Liver (tissue), 9 donors: ENCODE results near the gene GPR32. TPM values are rescaled to one million over a fixed set of nuclear protein-coding genes. Genes with fewer than 3 reads are reported as not detected.
"Not testable (repeated sequence)": the region's sequence is repeated elsewhere in the genome, so short reads cannot be mapped to it uniquely, and the experiment has no call there.

Source experiments
- DNase-seq: peaks from one replicate; pipeline ENCODE4 v3.0.0-alpha.2; 2017; ENCODE audit warnings: low spot score
- H3K27ac ChIP-seq, 2 donors: one replicate each; pipeline ENCODE4 v1.7.0; 2013; ENCODE audit warnings: inconsistent platforms in 2 of 2, low read length in 2 of 2, control low read depth in 1 of 2, low read depth in 1 of 2, mild to moderate bottlenecking in 1 of 2
- H3K27me3 ChIP-seq, 4 donors: one replicate each; pipeline versions ENCODE4 v1.6.1 to v1.7.0; 2013; ENCODE audit warnings: low read length in 3 of 4, inconsistent platforms in 1 of 4, mild to moderate bottlenecking in 1 of 4, moderate library complexity in 1 of 4; ENCODE audit not compliant: control insufficient read depth in 4 of 4, insufficient read depth in 4 of 4
- H3K36me3 ChIP-seq, 4 donors: one replicate each; pipeline versions ENCODE4 v1.6.1 to v1.7.0; 2013; ENCODE audit warnings: low read length in 3 of 4, mild to moderate bottlenecking in 3 of 4, low read depth in 1 of 4, moderate library complexity in 1 of 4; ENCODE audit not compliant: control insufficient read depth in 4 of 4, insufficient read depth in 3 of 4
- H3K4me1 ChIP-seq, 4 donors: one replicate each; pipeline versions ENCODE4 v1.6.1 to v1.7.0; 2013; ENCODE audit warnings: low read length in 3 of 4, mild to moderate bottlenecking in 3 of 4, moderate library complexity in 1 of 4; ENCODE audit not compliant: control insufficient read depth in 4 of 4, insufficient read depth in 4 of 4
- H3K4me3 ChIP-seq, 3 donors: one replicate each; pipeline versions ENCODE4 v1.6.1 to v1.7.0; 2013; ENCODE audit warnings: low read length in 3 of 3, control low read depth in 1 of 3, low read depth in 1 of 3, mild to moderate bottlenecking in 1 of 3
- H3K9ac ChIP-seq, 2 donors: one replicate each; pipeline ENCODE4 v1.7.0; 2013; ENCODE audit warnings: low read length in 2 of 2, mild to moderate bottlenecking in 2 of 2, moderate library complexity in 2 of 2, control low read depth in 1 of 2, low read depth in 1 of 2
- H3K9me3 ChIP-seq, 4 donors: one replicate each; pipeline versions ENCODE4 v1.6.1 to v1.7.0; 2013; ENCODE audit warnings: low read length in 3 of 4; ENCODE audit not compliant: control insufficient read depth in 4 of 4
- FOXA2 ChIP-seq: IDR thresholded peaks from 2 replicates; pipeline ENCODE4 v1.6.1; 2016; ENCODE audit warnings: antibody characterized with exemption
- GABPA ChIP-seq, 2 donors: IDR thresholded peaks in 1 of 2; conservative IDR thresholded peaks in 1 of 2; 2 replicates each; pipeline ENCODE4 v1.6.1; 2016; ENCODE audit warnings: antibody characterized with exemption in 2 of 2, mild to moderate bottlenecking in 1 of 2, moderate library complexity in 1 of 2
- HNF4A ChIP-seq, 2 donors: conservative IDR thresholded peaks; 2 replicates each; pipeline ENCODE4 v1.6.1; 2016; ENCODE audit warnings: antibody characterized with exemption in 2 of 2, mild to moderate bottlenecking in 2 of 2
- HNF4G ChIP-seq: IDR thresholded peaks from 2 replicates; pipeline ENCODE4 v1.6.1; 2016; ENCODE audit warnings: antibody characterized with exemption
- NR2F2 ChIP-seq: IDR thresholded peaks from 2 replicates; pipeline ENCODE4 v1.6.1; 2016; ENCODE audit warnings: antibody characterized with exemption
- RXRA ChIP-seq, 2 donors: IDR thresholded peaks; 2 replicates each; pipeline ENCODE4 v1.6.1; 2017 to 2018; ENCODE audit warnings: antibody characterized with exemption in 2 of 2, mild to moderate bottlenecking in 1 of 2
- SP1 ChIP-seq: IDR thresholded peaks from 2 replicates; pipeline ENCODE4 v1.6.1; 2018; ENCODE audit warnings: antibody characterized with exemption, mild to moderate bottlenecking
- TAF1 ChIP-seq: conservative IDR thresholded peaks from 2 replicates; pipeline ENCODE4 v1.6.1; 2016; ENCODE audit warnings: antibody characterized with exemption, mild to moderate bottlenecking
- YY1 ChIP-seq: IDR thresholded peaks from 2 replicates; pipeline ENCODE4 v1.6.1; 2016; ENCODE audit warnings: antibody characterized with exemption, mild to moderate bottlenecking
- WGBS: extraction: QIAGEN DNeasy Blood & Tissue Kit; methylation state at CpG from one replicate; pipeline ENCODE4 v1.1.7; 2013; 5-methylcytosine and 5-hydroxymethylcytosine counted together
- polyA plus RNA-seq, 2 donors: library from polyadenylated mRNA; stranded (reverse) in 1 of 2; unstranded in 1 of 2; fragments of 200-250 nt in 1 of 2; fragments of >200 nt in 1 of 2; fragmentation: Nextera tagmentation in 1 of 2; extraction: Ambion mirVana in 1 of 2; gene quantifications; one replicate each; pipeline versions ENCODE4 v1.2.1 to v1.2.3, GENCODE V29; 2013 to 2015
- total RNA-seq, 2 donors: library from RNA; depleted of rRNA; stranded (reverse); fragments of >200 nt; gene quantifications; one replicate each; pipeline ENCODE4 v1.2.3, GENCODE V29; 2014
- TF ChIP-seq, protein P1 (sequence below): IDR thresholded peaks from 2 replicates; pipeline ENCODE4 v1.6.1; 2016; ENCODE audit warnings: antibody characterized with exemption
- TF ChIP-seq, protein P2 (sequence below): IDR thresholded peaks from 2 replicates; pipeline ENCODE4 v1.6.1; 2016; ENCODE audit warnings: antibody characterized with exemption
- TF ChIP-seq, protein P3 (sequence below): IDR thresholded peaks from 2 replicates; pipeline ENCODE4 v1.6.1; 2016; ENCODE audit warnings: antibody characterized with exemption, mild to moderate bottlenecking
- TF ChIP-seq, protein P4 (sequence below): fragments of 150-350 bp; IDR thresholded peaks from 2 replicates; pipeline ENCODE4 v1.5.1; 2017; ENCODE audit warnings: improper control_type of control experiment, low read depth, low read length; ENCODE audit not compliant: missing input control
- TF ChIP-seq, protein P5 (sequence below): IDR thresholded peaks from 2 replicates; pipeline ENCODE4 v1.6.1; 2016; ENCODE audit warnings: antibody characterized with exemption
- donor health status: healthy.
- donor health status: healthy.
- donor health status: healthy.
- donor health status: healthy.
- donor health status: healthy.

The GPR32 gene
- total and polyA plus RNA-seq, 4 donors, result not detected

DNA sequence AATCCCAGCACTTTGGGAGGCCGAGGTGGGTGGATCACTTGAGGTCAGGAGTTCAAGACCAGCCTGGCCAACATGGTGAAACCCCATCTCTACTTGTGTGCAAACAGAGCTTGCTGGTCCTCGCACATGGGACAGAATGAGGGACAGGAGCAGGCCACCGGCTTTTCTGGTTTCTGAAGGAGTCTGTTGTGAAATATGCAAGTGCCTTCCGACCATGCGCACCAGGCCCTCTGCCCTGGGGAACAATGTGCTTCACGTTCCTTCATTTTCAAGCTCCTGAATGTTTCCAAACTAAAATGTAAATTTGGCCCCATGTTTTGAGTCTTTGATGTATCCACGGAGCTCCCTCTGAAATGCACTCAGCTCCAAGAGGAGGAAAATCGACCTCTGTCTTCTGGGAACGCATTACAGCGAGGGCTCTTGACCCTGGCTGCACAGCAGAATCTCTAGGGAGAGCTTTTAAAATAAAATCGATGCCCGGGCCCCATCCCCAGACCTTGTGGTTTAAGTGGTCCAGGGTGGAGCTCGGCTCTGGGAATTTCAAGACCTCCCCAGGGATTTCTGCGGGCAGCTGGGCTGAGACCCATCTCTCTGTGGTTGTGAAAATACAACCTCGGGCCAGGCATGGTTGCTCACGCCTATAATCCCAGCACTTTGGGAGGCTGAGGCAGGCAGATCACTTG, 10.6 kb downstream of the GPR32 start:
- Histone ChIP-seq H3K4me1 (no peaks in the 10 kb centered on the region), H3K9me3 (no peaks in the 10 kb centered on the region), H3K27me3 (peaks cover 2 to 11% (median 6%) of the 10 kb centered on the region in 4 donors), H3K4me3 (no peak overlapping the region), H3K9ac (no peak overlapping the region), H3K27ac (no peak overlapping the region), H3K36me3 (no peaks in the 10 kb centered on the region)
- WGBS, result 58% methylated on average over 16 of the region's 16 CpGs
- TF ChIP-seq, protein P1, sequence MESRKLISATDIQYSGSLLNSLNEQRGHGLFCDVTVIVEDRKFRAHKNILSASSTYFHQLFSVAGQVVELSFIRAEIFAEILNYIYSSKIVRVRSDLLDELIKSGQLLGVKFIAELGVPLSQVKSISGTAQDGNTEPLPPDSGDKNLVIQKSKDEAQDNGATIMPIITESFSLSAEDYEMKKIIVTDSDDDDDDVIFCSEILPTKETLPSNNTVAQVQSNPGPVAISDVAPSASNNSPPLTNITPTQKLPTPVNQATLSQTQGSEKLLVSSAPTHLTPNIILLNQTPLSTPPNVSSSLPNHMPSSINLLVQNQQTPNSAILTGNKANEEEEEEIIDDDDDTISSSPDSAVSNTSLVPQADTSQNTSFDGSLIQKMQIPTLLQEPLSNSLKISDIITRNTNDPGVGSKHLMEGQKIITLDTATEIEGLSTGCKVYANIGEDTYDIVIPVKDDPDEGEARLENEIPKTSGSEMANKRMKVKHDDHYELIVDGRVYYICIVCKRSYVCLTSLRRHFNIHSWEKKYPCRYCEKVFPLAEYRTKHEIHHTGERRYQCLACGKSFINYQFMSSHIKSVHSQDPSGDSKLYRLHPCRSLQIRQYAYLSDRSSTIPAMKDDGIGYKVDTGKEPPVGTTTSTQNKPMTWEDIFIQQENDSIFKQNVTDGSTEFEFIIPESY, result no peak
- no peak for TF ChIP-seq HNF4A (conservative IDR thresholded peaks at IDR 0.05)
- TF ChIP-seq RXRA (IDR thresholded peaks at IDR 0.05), result no peak
- TF ChIP-seq, protein P2, sequence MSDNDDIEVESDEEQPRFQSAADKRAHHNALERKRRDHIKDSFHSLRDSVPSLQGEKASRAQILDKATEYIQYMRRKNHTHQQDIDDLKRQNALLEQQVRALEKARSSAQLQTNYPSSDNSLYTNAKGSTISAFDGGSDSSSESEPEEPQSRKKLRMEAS, result no peak
- TF ChIP-seq, protein P3, sequence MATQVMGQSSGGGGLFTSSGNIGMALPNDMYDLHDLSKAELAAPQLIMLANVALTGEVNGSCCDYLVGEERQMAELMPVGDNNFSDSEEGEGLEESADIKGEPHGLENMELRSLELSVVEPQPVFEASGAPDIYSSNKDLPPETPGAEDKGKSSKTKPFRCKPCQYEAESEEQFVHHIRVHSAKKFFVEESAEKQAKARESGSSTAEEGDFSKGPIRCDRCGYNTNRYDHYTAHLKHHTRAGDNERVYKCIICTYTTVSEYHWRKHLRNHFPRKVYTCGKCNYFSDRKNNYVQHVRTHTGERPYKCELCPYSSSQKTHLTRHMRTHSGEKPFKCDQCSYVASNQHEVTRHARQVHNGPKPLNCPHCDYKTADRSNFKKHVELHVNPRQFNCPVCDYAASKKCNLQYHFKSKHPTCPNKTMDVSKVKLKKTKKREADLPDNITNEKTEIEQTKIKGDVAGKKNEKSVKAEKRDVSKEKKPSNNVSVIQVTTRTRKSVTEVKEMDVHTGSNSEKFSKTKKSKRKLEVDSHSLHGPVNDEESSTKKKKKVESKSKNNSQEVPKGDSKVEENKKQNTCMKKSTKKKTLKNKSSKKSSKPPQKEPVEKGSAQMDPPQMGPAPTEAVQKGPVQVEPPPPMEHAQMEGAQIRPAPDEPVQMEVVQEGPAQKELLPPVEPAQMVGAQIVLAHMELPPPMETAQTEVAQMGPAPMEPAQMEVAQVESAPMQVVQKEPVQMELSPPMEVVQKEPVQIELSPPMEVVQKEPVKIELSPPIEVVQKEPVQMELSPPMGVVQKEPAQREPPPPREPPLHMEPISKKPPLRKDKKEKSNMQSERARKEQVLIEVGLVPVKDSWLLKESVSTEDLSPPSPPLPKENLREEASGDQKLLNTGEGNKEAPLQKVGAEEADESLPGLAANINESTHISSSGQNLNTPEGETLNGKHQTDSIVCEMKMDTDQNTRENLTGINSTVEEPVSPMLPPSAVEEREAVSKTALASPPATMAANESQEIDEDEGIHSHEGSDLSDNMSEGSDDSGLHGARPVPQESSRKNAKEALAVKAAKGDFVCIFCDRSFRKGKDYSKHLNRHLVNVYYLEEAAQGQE, result no peak
- no peak for TF ChIP-seq YY1
- no peak for TF ChIP-seq TAF1
- no peak for TF ChIP-seq GABPA (IDR thresholded peaks at IDR 0.05 in 1 of 2, conservative IDR thresholded peaks at IDR 0.05 in 1 of 2)
- TF ChIP-seq HNF4G, result no peak
- no peak for TF ChIP-seq NR2F2
- DNase-seq, result no peak

DNA sequence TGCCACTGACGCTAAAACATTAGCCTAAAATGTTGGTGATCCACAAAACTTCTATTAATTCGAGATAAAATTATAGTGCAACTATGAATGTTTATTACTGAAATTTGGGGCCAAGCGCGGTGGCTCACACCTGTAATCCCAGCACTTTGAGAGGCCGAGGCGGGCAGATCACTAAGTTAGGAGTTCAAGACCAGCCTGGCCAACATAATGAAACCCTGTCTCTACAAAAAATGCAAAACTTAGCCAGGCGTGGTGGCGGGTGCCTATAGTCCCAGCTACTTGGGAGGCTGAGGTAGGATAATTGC, 13.5 kb downstream of the GPR32 start:
- H3K27me3 ChIP-seq, result peaks cover 2 to 11% (median 4%) of the 10 kb centered on the region in 4 donors
- WGBS, result 38% methylated on average over 8 of the region's 8 CpGs

DNA sequence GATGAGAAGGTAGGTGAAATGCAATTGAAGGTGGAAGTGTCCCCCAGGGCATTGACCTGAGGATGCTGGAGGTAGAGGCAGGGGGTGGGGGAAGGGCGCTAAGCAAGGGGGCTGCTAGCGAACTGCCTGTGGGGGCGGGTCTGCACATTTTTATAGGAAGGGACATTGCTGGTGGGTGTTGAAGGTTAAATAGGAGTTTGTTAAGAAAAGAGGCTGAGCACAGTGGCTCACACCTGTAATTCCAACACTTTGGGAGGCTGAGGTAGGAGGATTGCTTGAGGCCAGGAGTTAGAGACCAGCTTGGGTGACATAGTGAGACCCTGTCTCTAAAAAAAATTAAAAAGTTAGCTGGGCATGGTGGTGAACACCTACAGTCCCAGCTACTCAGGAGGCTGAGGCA, 14.4 kb downstream of the GPR32 start:
- H3K27ac ChIP-seq, result no peak overlapping the region
- H3K9me3 ChIP-seq, result no peaks in the 10 kb centered on the region
- H3K9ac ChIP-seq, result no peak overlapping the region
- no peak overlapping the region for H3K4me3 ChIP-seq
- no peaks in the 10 kb centered on the region for H3K36me3 ChIP-seq
- peaks cover 0 to 3% (median under 1%) of the 10 kb centered on the region in 4 donors for H3K27me3 ChIP-seq
- H3K4me1 ChIP-seq, result no peaks in the 10 kb centered on the region
- WGBS, result 90% methylated on average over 3 of the region's 3 CpGs
- DNase-seq, result no peak
- TF ChIP-seq TAF1, result no peak
- TF ChIP-seq, protein P3, result no peak
- no peak for TF ChIP-seq NR2F2
- TF ChIP-seq GABPA (IDR thresholded peaks at IDR 0.05 in 1 of 2, conservative IDR thresholded peaks at IDR 0.05 in 1 of 2), result no peak
- no peak for TF ChIP-seq SP1
- no peak for TF ChIP-seq YY1
- TF ChIP-seq, protein P4, sequence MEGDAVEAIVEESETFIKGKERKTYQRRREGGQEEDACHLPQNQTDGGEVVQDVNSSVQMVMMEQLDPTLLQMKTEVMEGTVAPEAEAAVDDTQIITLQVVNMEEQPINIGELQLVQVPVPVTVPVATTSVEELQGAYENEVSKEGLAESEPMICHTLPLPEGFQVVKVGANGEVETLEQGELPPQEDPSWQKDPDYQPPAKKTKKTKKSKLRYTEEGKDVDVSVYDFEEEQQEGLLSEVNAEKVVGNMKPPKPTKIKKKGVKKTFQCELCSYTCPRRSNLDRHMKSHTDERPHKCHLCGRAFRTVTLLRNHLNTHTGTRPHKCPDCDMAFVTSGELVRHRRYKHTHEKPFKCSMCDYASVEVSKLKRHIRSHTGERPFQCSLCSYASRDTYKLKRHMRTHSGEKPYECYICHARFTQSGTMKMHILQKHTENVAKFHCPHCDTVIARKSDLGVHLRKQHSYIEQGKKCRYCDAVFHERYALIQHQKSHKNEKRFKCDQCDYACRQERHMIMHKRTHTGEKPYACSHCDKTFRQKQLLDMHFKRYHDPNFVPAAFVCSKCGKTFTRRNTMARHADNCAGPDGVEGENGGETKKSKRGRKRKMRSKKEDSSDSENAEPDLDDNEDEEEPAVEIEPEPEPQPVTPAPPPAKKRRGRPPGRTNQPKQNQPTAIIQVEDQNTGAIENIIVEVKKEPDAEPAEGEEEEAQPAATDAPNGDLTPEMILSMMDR, result no peak
- no peak for TF ChIP-seq HNF4G
- TF ChIP-seq, protein P5, sequence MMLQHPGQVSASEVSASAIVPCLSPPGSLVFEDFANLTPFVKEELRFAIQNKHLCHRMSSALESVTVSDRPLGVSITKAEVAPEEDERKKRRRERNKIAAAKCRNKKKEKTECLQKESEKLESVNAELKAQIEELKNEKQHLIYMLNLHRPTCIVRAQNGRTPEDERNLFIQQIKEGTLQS, result no peak
- no peak for TF ChIP-seq FOXA2

More for the DNA sequence above, 13.5 kb downstream of the GPR32 start:
- H3K4me1 ChIP-seq, H3K4me3 ChIP-seq, H3K36me3 ChIP-seq, H3K9ac ChIP-seq, DNase-seq, H3K27ac ChIP-seq, H3K9me3 ChIP-seq: not testable (repeated sequence)
